Osteoblast (primary cell): ENCODE data around the gene ANAPC16. TPM values are rescaled to one million over a fixed set of nuclear protein-coding genes. Genes with fewer than 3 reads are reported as not detected.
A peak's percentile ranks its signal among the peaks of the same experiment; 100 is the strongest.

Experiments used
- DNase-seq: peaks from one replicate; pipeline ENCODE4 v3.0.0; 2011; ENCODE audit warnings: low spot score, mixed read lengths; ENCODE audit not compliant: insufficient read length; ENCODE audit errors: missing footprints
- H2AFZ ChIP-seq: 2 replicates; pipeline ENCODE4 v1.6.0; 2011; ENCODE audit warnings: mild to moderate bottlenecking, low read length
- H3K27ac ChIP-seq: 2 replicates; pipeline ENCODE4 v1.5.1; 2011; ENCODE audit warnings: mild to moderate bottlenecking, low read depth, low read length, moderate library complexity
- H3K27me3 ChIP-seq: 2 replicates; pipeline ENCODE4 v1.6.0; 2012; ENCODE audit warnings: mild to moderate bottlenecking, control low read depth, inconsistent platforms, low read length, moderate library complexity; ENCODE audit not compliant: insufficient read depth
- H3K36me3 ChIP-seq: 2 replicates; pipeline ENCODE4 v1.5.1; 2011; ENCODE audit warnings: mild to moderate bottlenecking, low read length, control low read depth, moderate library complexity; ENCODE audit not compliant: insufficient read depth
- H3K4me1 ChIP-seq: 2 replicates; pipeline ENCODE4 v1.5.1; 2011; ENCODE audit warnings: mild to moderate bottlenecking, low read length, control low read depth, moderate library complexity; ENCODE audit not compliant: insufficient read depth
- H3K4me2 ChIP-seq: 2 replicates; pipeline ENCODE4 v1.6.0; 2011; ENCODE audit warnings: mild to moderate bottlenecking, low read length; ENCODE audit not compliant: insufficient read depth
- H3K4me3 ChIP-seq: fragments of 200-600 bp; sonication (generic); 3 replicates; pipeline ENCODE4 v1.5.1; 2012; ENCODE audit warnings: mild to moderate bottlenecking, low read length, inconsistent platforms; ENCODE audit not compliant: insufficient read depth
- H3K79me2 ChIP-seq: 2 replicates; pipeline ENCODE4 v1.6.0; 2012; ENCODE audit warnings: mild to moderate bottlenecking, low read length, control low read depth, inconsistent platforms; ENCODE audit not compliant: insufficient read depth
- H3K9me3 ChIP-seq: 2 replicates; pipeline ENCODE4 v1.5.1; 2011; ENCODE audit warnings: low read depth, low read length, control low read depth
- H4K20me1 ChIP-seq: 2 replicates; pipeline ENCODE4 v1.6.0; 2012; ENCODE audit warnings: mild to moderate bottlenecking, low read length, control low read depth; ENCODE audit not compliant: insufficient read depth
- CTCF ChIP-seq: IDR thresholded peaks from 2 replicates; pipeline ENCODE4 v1.5.1; 2011; ENCODE audit warnings: mild to moderate bottlenecking, low read depth, low read length, moderate library complexity; ENCODE audit errors: extremely low read depth
- total RNA-seq: library from RNA; depleted of rRNA; stranded (reverse); fragments of >200 nt; gene quantifications from 2 replicates; pipeline ENCODE4 v1.2.3, GENCODE V29; 2012

Gene ANAPC16
- total RNA-seq, 1 donor: 50.7 TPM

DNA sequence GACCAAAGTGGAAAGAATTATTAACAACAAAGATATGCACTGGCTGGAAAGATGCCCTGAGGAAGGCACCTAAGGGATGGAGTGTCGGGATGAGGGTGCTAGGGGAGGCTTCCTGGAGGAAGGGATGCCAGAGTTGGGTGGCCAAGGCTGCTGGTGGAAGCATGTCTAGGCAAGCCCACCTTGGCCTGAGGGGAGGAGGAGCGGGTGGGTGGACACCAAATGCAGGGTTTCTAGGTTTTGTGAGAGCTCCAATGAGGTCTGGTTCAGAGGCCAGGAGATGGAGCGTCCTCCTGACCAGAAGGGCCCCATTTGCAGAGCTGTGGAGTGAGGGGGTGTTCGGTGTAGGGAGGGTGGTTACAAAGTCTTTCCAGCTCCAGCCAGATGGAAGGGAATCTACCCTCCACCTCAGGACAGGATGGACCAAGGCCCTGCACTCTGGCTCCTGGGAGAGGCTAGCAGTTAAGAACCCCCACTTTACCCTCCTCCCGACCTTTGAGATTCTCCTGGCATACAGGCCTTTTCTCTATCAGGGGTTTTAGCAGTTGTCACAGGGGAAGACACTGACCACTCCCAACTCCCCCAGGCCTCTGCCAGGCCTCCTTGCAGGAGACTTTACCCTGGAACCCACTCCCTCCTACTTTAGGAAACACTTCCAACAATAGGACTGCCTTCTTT lies 54.9 kb downstream of the ANAPC16 start:
- no peaks in the 10 kb centered on the region for H3K27me3 ChIP-seq
- H3K9me3 ChIP-seq: no peaks in the 10 kb centered on the region
- H3K27ac ChIP-seq: no peak overlapping the region
- peaks cover 8% of the 10 kb centered on the region for H3K36me3 ChIP-seq
- H3K4me1 ChIP-seq: peaks cover 23% of the 10 kb centered on the region
- H2AFZ ChIP-seq: no peak overlapping the region
- DNase-seq: no peak
- no peak overlapping the region for H3K4me3 ChIP-seq
- peaks cover 18% of the 10 kb centered on the region for H3K79me2 ChIP-seq
- peaks cover 17% of the 10 kb centered on the region for H4K20me1 ChIP-seq
- no peak overlapping the region for H3K4me2 ChIP-seq
- no peak for TF ChIP-seq CTCF

- no peak for TF ChIP-seq CTCF
- Histone ChIP-seq H3K79me2 (peaks cover 22% of the 10 kb centered on the region), H3K27ac (peak overlapping the region; percentile 86), H4K20me1 (peaks cover 17% of the 10 kb centered on the region), H3K36me3 (peaks cover 8% of the 10 kb centered on the region), H3K4me1 (peaks cover 38% of the 10 kb centered on the region), H3K4me2 (peak overlapping the region; percentile 95), H3K4me3 (peak overlapping the region; percentile 92), H2AFZ (peak overlapping the region; percentile 89), H3K9me3 (no peaks in the 10 kb centered on the region), H3K27me3 (no peaks in the 10 kb centered on the region)
- DNase-seq: peak; percentile 95
Measured at GRCh38 chr10:72272689-72273409, 57.0 kb downstream of the ANAPC16 start.

DNA sequence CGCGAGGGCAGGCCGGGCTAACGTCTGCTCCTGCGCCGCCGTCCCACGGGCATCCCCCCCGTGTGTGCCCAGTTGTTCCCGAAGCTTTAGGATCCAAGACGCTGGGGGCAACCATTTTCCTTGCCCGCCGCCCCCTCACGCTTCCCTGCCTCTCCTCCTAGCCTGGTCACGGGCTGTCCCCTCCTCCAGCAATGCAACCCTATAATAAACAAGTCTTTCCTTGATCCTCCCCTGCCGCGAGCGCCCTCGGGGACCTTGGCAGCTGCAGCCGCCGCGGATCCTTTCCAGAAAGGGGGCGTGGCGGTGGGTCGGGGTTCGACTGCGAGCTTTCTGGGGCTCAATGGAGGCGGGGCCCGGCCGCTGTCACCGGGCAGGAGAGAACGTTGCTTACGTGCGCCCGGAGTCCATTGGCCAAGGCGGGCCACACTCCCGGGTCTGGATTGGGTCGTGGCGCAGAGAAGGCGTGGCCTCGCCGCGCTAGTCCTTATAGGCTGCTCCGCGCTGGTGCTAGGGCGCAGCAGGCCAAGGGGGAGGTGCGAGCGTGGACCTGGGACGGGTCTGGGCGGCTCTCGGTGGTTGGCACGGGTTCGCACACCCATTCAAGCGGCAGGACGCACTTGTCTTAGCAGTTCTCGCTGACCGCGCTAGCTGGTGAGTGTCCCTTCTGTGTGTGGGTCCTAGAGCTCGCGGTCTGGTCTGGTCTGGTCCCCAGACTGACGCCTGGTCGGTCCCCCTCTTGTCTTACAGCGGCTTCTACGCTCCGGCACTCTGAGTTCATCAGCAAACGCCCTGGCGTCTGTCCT lies 57.8 kb downstream of the ANAPC16 start, which contains the start of gene DDIT4:
Gene DDIT4 (plus strand): TSS at position 515 of the 803 bp plus-strand sequence. CDS start 293 bp downstream, outside the sequence.
- no peak for TF ChIP-seq CTCF
- no peaks in the 10 kb centered on the region for H3K9me3 ChIP-seq
- peak within 1 kb of the TSS; percentile 86 for H3K27ac ChIP-seq
- peaks cover 8% of the 10 kb centered on the region for H3K36me3 ChIP-seq
- peak within 1 kb of the TSS; percentile 95 for H3K4me2 ChIP-seq
- peaks cover 17% of the 10 kb centered on the region for H4K20me1 ChIP-seq
- peak within 1 kb of the TSS; percentile 89 for H2AFZ ChIP-seq
- DNase-seq: peak; percentile 99
- peaks cover 22% of the 10 kb centered on the region for H3K79me2 ChIP-seq
- peak within 1 kb of the TSS; percentile 92 for H3K4me3 ChIP-seq
- H3K27me3 ChIP-seq: no peaks in the 10 kb centered on the region
- H3K4me1 ChIP-seq: peaks cover 38% of the 10 kb centered on the region
